H1 (cell line): ENCODE data around the gene EMID1. TPM values are rescaled to one million over a fixed set of nuclear protein-coding genes. Genes with fewer than 3 reads are reported as not detected.

Source experiments
- BACH1 ChIP-seq: IDR thresholded peaks from 2 replicates; pipeline ENCODE4 v1.6.1; 2012; ENCODE audit warnings: low read length, improper control_type of control experiment
- CREB1 ChIP-seq: IDR thresholded peaks from 2 replicates; pipeline ENCODE4 v1.6.1; 2012; ENCODE audit warnings: inconsistent platforms
- EZH2 ChIP-seq: fragments of 200-600 bp; sonication (generic); IDR thresholded peaks from 2 replicates; pipeline ENCODE4 v1.7.1; 2012; ENCODE audit warnings: low read depth, mild to moderate bottlenecking, moderate library complexity, low read length, inconsistent platforms; ENCODE audit not compliant: severe bottlenecking
- USF2 ChIP-seq: IDR thresholded peaks from 2 replicates; pipeline ENCODE4 v1.6.1; 2011; ENCODE audit warnings: low read length, improper control_type of control experiment
- polyA plus RNA-seq, 7 experiments: library from polyadenylated mRNA; depleted of rRNA in 3 of 7; stranded (reverse) in 5 of 7; unstranded in 2 of 7; fragments of >200 nt in 5 of 7; fragments of 200-250 nt in 2 of 7; gene quantifications; 1 replicate in 5 of 7; 2 replicates in 1 of 7; 4 replicates in 1 of 7; pipeline versions ENCODE4 v1.2.1 to v1.2.3, GENCODE V29; 2011 to 2013; ENCODE audit warnings: missing spikeins in 2 of 7, mixed read lengths in 2 of 7
- total RNA-seq: library from RNA; stranded (reverse); fragmentation: NEBNext Ultra II Directional; extraction: Animal tissue kit (Norgen Biotek cat#: 25700); gene quantifications from 2 replicates; pipeline ENCODE4 v1.2.1, GENCODE V29; 2021
- TF ChIP-seq, protein P1 (sequence below): IDR thresholded peaks from 2 replicates; pipeline ENCODE4 v1.6.1; 2012; ENCODE audit warnings: low read length, inconsistent platforms

Gene EMID1
- total and polyA plus RNA-seq, 2 of the 8 experiments (the other 6 are each of a cell fraction or from before 2014, with no cell fraction given): 3.9 to 7.4 TPM

DNA sequence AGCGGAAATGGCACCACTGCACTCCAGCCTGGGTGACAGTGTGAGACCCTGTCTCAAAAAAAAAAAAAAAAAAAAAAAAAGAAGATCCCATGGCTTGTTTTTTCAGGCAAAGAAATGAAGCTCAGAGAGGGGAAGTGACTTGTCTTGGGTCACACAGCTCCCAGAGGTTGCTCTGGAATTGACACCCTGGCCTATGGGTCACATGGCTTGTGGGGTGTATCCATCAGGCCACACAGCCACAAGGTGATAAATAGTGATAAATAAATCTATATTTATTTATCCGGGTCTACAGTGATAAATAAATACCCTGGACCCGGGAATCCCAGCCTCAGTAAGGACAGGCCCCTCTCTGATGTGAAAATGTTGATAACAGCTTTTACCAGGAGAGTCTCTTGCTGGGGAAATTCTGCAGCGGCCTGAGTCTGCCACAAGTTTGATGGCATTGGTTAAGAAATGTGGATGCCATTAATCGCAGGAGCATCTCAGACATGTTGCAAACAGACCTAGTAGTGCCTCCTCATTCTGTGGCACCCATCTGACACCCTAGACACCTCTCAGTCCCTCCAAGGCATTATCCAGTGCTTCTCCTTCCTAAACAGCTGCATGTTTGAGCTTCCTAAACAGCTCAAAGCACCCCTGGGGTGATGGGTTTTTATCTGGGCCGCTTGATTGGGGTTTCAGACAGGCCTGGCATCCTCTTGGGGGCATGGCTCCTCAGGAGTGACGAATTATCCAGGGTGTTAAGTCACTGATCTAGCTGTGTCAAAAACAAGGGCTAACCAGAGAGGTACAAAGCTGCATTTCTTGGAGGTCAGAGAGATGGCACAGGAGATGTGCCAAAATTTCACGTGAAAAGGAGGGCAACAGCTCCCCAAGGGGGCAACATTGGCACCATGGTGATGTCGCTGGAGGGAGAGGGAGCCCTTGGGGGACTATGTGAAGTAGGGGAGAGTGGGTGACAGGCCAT lies 1.9 kb upstream of the EMID1 start (continued):
- TF ChIP-seq, protein P1, sequence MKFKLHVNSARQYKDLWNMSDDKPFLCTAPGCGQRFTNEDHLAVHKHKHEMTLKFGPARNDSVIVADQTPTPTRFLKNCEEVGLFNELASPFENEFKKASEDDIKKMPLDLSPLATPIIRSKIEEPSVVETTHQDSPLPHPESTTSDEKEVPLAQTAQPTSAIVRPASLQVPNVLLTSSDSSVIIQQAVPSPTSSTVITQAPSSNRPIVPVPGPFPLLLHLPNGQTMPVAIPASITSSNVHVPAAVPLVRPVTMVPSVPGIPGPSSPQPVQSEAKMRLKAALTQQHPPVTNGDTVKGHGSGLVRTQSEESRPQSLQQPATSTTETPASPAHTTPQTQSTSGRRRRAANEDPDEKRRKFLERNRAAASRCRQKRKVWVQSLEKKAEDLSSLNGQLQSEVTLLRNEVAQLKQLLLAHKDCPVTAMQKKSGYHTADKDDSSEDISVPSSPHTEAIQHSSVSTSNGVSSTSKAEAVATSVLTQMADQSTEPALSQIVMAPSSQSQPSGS: no peak
- no peak for TF ChIP-seq USF2
- TF ChIP-seq BACH1: no peak
- TF ChIP-seq CREB1: no peak
- no peak for TF ChIP-seq EZH2
